AG09309 (cell line): ENCODE results near the gene ING4.

ENCODE experiments used
- DNase-seq: peaks from one replicate; pipeline ENCODE4 v3.0.0-alpha.2; 2010; ENCODE audit warnings: low read depth
- H3K4me3 ChIP-seq: 2 replicates; pipeline ENCODE4 v1.5.1; 2011; ENCODE audit warnings: mild to moderate bottlenecking, low read depth, low read length, moderate library complexity; ENCODE audit not compliant: control insufficient read depth
- TF ChIP-seq, protein P1 (sequence below): IDR thresholded peaks from 2 replicates; pipeline ENCODE4 v1.5.1; 2011; ENCODE audit warnings: mild to moderate bottlenecking, low read depth, low read length, inconsistent platforms; ENCODE audit not compliant: insufficient read depth, control insufficient read depth; ENCODE audit errors: missing control alignments

Gene ING4

DNA sequence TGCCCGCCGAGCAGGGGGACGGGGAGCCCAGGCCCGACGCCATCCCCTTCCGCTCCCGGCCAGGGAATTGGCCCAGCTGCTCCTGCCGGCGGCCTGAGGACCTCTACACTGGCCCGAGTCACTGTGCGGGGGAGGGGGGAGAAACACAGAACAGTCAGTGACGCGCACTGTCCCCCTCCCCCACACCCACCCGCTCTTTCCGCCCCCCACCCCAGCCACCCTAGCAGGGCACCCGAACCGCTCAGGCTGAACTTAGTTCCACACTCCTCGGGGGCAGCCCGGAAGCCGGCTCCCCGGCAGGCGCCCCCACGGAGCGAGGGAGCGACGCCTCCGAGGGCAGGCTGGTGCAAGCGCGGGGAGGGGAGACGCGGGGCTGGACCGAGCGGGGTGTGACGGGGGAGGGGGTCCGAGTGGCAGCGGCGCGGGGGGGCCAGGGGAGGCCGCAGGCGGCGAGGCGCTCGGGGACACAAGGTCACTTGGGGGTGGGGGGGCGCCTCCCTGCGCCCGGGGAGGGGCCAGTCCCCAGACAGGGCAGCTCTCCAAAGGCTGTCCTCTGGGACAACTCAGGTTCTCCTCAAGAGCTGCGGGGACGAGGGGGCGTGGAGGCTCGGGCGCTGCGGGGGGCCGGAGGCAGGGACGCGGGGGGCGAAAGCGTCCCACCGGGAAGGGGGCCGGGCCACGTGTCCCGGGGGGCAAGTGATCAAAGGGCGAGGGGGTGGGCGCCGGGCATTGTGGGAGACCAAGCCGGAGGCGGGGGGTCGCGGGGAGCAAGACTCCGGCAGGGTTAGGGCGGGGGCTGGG, 56.4 kb downstream of the ING4 start:
- DNase-seq, result no peak
- H3K4me3 ChIP-seq, result peak overlapping the region; percentile 78
- TF ChIP-seq, protein P1, sequence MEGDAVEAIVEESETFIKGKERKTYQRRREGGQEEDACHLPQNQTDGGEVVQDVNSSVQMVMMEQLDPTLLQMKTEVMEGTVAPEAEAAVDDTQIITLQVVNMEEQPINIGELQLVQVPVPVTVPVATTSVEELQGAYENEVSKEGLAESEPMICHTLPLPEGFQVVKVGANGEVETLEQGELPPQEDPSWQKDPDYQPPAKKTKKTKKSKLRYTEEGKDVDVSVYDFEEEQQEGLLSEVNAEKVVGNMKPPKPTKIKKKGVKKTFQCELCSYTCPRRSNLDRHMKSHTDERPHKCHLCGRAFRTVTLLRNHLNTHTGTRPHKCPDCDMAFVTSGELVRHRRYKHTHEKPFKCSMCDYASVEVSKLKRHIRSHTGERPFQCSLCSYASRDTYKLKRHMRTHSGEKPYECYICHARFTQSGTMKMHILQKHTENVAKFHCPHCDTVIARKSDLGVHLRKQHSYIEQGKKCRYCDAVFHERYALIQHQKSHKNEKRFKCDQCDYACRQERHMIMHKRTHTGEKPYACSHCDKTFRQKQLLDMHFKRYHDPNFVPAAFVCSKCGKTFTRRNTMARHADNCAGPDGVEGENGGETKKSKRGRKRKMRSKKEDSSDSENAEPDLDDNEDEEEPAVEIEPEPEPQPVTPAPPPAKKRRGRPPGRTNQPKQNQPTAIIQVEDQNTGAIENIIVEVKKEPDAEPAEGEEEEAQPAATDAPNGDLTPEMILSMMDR, result no peak

DNA sequence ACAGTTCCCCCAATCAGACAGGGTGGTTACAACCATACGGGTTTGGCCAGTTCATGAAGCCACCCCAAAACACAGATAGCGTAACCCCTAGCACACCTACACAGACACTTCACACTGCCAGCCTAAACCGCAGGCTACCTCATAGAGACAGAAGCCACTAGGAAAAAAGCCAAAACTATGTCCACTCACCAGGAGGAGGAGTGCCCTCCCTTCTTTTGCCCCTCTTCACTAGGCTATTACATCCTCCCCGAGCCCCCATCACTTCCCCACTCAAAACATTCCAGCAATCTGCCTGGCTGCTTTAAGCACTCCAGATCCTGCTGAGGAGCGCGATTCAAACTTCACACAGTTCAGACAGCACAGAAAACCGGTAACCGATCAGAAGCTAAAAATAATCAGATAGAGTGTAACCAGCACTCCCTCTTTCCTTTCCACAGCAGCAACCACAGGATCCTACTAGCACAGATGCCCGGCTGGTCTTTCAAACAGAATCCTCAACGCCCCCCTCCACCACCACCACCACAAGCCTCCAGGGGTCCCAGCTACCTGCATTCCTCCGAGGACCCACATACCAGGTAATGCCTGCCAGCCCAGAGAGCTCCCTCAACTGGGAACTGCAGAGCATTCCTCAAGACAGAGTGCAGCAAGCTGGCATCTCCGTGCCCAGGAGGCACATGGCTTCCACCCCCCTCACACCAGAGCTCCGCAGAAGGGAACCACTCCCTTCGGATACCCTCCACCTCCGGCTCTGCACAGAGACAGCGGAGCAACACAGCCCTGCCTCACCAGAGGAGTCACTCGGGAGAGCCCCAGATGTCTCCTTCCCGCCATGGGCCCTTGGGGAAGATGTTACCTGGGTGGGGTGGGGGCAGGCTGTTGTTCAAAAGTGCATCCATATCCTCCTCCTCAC, 57.2 kb downstream of the ING4 start:
- TF ChIP-seq, protein P1, result no peak
- H3K4me3 ChIP-seq, result peak overlapping the region; percentile 78
- no peak for DNase-seq

DNA sequence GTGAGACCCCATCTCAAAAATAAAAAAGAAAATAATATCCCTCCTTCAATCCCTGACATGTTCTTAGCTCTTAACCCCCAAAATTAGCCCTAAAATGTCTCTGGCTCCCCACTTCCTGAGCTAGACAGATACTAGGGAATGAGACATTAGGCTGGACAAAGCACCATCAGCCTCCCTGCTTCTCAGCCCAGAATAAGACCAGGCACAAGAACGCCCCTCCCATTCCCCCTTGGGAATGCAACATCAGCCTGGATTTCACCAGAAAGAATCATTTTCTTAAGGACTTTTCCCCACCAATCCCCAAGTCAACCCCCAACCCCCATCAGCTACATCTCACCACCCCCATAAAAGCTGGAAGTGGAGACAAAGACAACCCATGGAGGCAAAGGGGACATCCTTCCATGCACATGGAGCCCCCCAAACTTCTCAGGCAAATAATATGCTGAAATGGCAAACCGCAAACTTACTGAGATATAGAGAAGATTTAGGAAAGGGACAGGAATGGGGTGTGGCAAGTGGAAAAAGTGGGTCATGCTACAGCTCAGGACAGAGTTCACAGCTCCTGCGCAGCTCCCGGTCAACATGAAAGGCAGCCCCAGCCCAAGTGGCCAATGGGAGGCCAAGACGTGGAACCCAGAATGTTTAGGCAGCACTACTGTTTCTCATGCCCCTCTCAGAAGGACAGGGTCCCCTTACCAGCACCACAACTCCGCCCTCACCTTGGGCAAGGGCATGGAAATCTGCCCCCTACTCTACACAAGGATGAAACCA, 58.5 kb downstream of the ING4 start:
- peak overlapping the region; percentile 78 for H3K4me3 ChIP-seq
- no peak for DNase-seq
- TF ChIP-seq, protein P1, result no peak

DNA sequence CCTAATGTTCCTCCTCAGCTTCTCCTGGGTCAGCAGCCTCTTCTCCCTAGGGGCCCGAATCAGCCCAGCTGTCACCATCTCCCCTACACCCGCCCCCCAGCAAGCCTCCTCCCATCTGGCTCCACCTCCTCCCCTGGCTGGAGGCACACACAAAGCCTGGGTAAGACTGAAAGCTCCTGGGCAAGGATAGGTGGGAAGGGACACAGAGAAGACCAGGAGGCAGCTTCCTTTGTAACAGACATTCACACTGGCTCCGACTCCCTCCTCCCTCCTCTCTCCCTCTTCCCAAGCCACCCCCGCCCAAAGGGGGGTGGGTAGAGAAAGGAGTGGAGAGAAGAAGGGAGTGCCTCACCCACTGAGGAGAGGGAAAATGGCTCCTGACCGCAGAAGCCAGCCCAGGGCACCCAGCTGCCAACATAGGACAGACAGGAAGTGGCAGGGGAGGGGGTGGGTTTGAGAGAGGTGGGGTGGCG, 59.8 kb downstream of the ING4 start:
- no peak for DNase-seq
- TF ChIP-seq, protein P1, result no peak

DNA sequence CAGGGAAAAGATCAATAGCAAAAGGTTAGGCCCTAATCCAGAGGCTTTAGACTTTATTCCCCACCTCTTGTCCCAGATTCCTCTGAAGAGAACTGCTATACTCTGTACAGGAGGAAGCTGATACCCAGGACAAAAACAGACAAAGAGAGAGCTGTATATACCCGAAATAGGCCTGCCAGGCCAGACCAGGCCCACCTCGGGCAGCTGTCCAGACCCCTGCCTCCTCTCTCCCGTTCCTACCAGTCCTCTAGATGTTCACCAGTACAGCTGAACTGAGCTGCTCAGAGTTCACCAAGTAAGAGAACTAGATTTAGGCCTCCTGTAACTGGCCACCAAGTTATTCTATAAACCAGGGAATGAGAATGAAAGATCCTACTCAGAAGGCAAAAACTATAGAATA, 60.4 kb downstream of the ING4 start:
- H3K4me3 ChIP-seq, result no peak overlapping the region

More for the DNA sequence above, 59.8 kb downstream of the ING4 start:
- H3K4me3 ChIP-seq, result peak overlapping the region; percentile 14

More for the DNA sequence above, 60.4 kb downstream of the ING4 start:
- no peak for DNase-seq
- TF ChIP-seq, protein P1, result no peak
